Karpas-422 (cell line): Measurements from ENCODE around the gene GPR84. TPM values are rescaled to one million over a fixed set of nuclear protein-coding genes. Genes with fewer than 3 reads are reported as not detected.

Source experiments
- DNase-seq: peaks from one replicate; pipeline ENCODE4 v3.0.0-alpha.2; 2015
- H2AFZ ChIP-seq: fragments of 200-600 bp; sonication (generic); 2 replicates; pipeline ENCODE4 v1.6.1; 2014; ENCODE audit warnings: antibody characterized with exemption, low read length, mixed read lengths
- H3K27ac ChIP-seq: fragments of 200-600 bp; sonication (generic); 2 replicates; pipeline ENCODE4 v1.5.1; 2014; ENCODE audit warnings: mild to moderate bottlenecking, low read length, moderate library complexity
- H3K27me3 ChIP-seq: fragments of 200-600 bp; sonication (generic); 2 replicates; pipeline ENCODE4 v1.6.1; 2014; ENCODE audit warnings: low read length, mixed read lengths
- H3K36me3 ChIP-seq: fragments of 200-600 bp; sonication (generic); 2 replicates; pipeline ENCODE4 v1.6.1; 2014; ENCODE audit warnings: low read length, mixed read lengths; ENCODE audit not compliant: insufficient read depth
- H3K4me1 ChIP-seq: fragments of 200-600 bp; sonication (generic); 2 replicates; pipeline ENCODE4 v1.6.1; 2014; ENCODE audit warnings: mild to moderate bottlenecking, low read length, mixed read lengths
- H3K4me2 ChIP-seq: fragments of 200-600 bp; sonication (generic); 2 replicates; pipeline ENCODE4 v1.6.1; 2014; ENCODE audit warnings: low read length, low read depth, mild to moderate bottlenecking; ENCODE audit not compliant: poor library complexity, severe bottlenecking
- H3K4me3 ChIP-seq: fragments of 200-600 bp; sonication (generic); 2 replicates; pipeline ENCODE4 v1.5.1; 2014; ENCODE audit warnings: mild to moderate bottlenecking, antibody characterized with exemption, low read length, mixed read lengths
- H3K79me2 ChIP-seq: fragments of 200-600 bp; sonication (generic); 2 replicates; pipeline ENCODE4 v1.6.1; 2014; ENCODE audit warnings: mild to moderate bottlenecking, low read length, mixed read lengths
- H3K9ac ChIP-seq: fragments of 200-600 bp; sonication (generic); 2 replicates; pipeline ENCODE4 v1.6.0; 2014; ENCODE audit warnings: low read length
- H3K9me2 ChIP-seq: fragments of 200-600 bp; sonication (generic), shearing (Covaris generic); replicated peaks from 2 replicates; pipeline ENCODE4 v1.6.0; 2014; ENCODE audit warnings: mild to moderate bottlenecking, low read length, moderate library complexity; ENCODE audit not compliant: insufficient read depth
- H3K9me3 ChIP-seq: fragments of 300-700, 200-600 bp; sonication (generic); 2 replicates; pipeline ENCODE4 v1.6.1; 2014; ENCODE audit warnings: low read length, mixed read lengths
- H4K20me1 ChIP-seq: fragments of 200-600 bp; sonication (generic); 2 replicates; pipeline ENCODE4 v1.6.1; 2014; ENCODE audit warnings: mild to moderate bottlenecking, antibody characterized with exemption, low read length, low read depth; ENCODE audit not compliant: insufficient read depth
- total RNA-seq: library from RNA; depleted of rRNA; stranded (reverse); fragments of >200 nt; shearing (Covaris generic); gene quantifications from 2 replicates; pipeline ENCODE4 v1.2.3, GENCODE V29; 2014; ENCODE audit warnings: low replicate concordance

The GPR84 gene
- total RNA-seq, 1 experiment from 2014 or later = not detected

GRCh38 chr12:54352022-54352531 lies 12.2 kb downstream of the GPR84 start:
- Histone ChIP-seq H3K27me3 (no peaks in the 10 kb centered on the region), H3K36me3 (peaks cover 19% of the 10 kb centered on the region), H3K79me2 (no peaks in the 10 kb centered on the region), H3K4me2 (no peak overlapping the region), H3K9me2 (no peaks in the 10 kb centered on the region), H3K4me1 (peaks cover 30% of the 10 kb centered on the region), H3K9ac (no peak overlapping the region), H3K27ac (no peak overlapping the region), H2AFZ (no peak overlapping the region), H4K20me1 (no peaks in the 10 kb centered on the region), H3K9me3 (no peaks in the 10 kb centered on the region), H3K4me3 (no peak overlapping the region)
- DNase-seq = no peak

- Histone ChIP-seq H2AFZ (no peak overlapping the region), H3K27me3 (no peaks in the 10 kb centered on the region), H3K4me3 (no peak overlapping the region), H3K9me3 (no peaks in the 10 kb centered on the region), H3K79me2 (no peaks in the 10 kb centered on the region), H3K4me2 (no peak overlapping the region), H3K4me1 (peaks cover 23% of the 10 kb centered on the region), H3K9ac (no peak overlapping the region), H3K27ac (no peak overlapping the region), H3K9me2 (no peaks in the 10 kb centered on the region), H3K36me3 (peaks cover 23% of the 10 kb centered on the region), H4K20me1 (no peaks in the 10 kb centered on the region)
- DNase-seq = no peak
These were observed 12.9 kb downstream of the GPR84 start for GRCh38 chr12:54351341-54351740.

- Histone ChIP-seq H3K4me3 (no peak overlapping the region), H3K9ac (peak overlapping the region; percentile 38; the same call in 1 of the 2 replicates), H3K79me2 (no peaks in the 10 kb centered on the region), H2AFZ (no peak overlapping the region), H3K4me1 (peaks cover 23% of the 10 kb centered on the region), H3K27ac (peak overlapping the region; percentile 58), H4K20me1 (no peaks in the 10 kb centered on the region), H3K27me3 (no peaks in the 10 kb centered on the region), H3K9me3 (no peaks in the 10 kb centered on the region), H3K36me3 (peaks cover 23% of the 10 kb centered on the region), H3K4me2 (peak overlapping the region; percentile 23), H3K9me2 (no peaks in the 10 kb centered on the region)
- no peak for DNase-seq
These were observed 13.5 kb downstream of the GPR84 start for GRCh38 chr12:54350743-54351142.

GRCh38 chr12:54349679-54350078 lies 14.6 kb downstream of the GPR84 start:
- no peak overlapping the region for H2AFZ ChIP-seq
- peak overlapping the region; percentile 38 for H3K9ac ChIP-seq
- peak overlapping the region; percentile 23 for H3K4me2 ChIP-seq
- 0 out of 2 replicates have a peak overlapping the region, but pooled peaks have one; percentile 58 for H3K27ac ChIP-seq
- no peaks in the 10 kb centered on the region for H4K20me1 ChIP-seq
- H3K9me3 ChIP-seq = no peaks in the 10 kb centered on the region
- H3K27me3 ChIP-seq = no peaks in the 10 kb centered on the region
- no peak for DNase-seq
- H3K4me1 ChIP-seq = peaks cover 23% of the 10 kb centered on the region
- no peak overlapping the region for H3K4me3 ChIP-seq
- H3K79me2 ChIP-seq = no peaks in the 10 kb centered on the region
- H3K9me2 ChIP-seq = no peaks in the 10 kb centered on the region
- H3K36me3 ChIP-seq = peaks cover 23% of the 10 kb centered on the region

- Histone ChIP-seq H3K27ac (no peak overlapping the region), H3K9ac (no peak overlapping the region; the same call in 1 of the 2 replicates), H4K20me1 (no peaks in the 10 kb centered on the region), H3K79me2 (no peaks in the 10 kb centered on the region), H3K9me2 (no peaks in the 10 kb centered on the region), H3K27me3 (no peaks in the 10 kb centered on the region), H3K4me3 (no peak overlapping the region), H3K9me3 (no peaks in the 10 kb centered on the region), H2AFZ (no peak overlapping the region), H3K36me3 (peaks cover 24% of the 10 kb centered on the region), H3K4me2 (no peak overlapping the region), H3K4me1 (peaks cover 23% of the 10 kb centered on the region)
- no peak for DNase-seq
These were observed 15.2 kb downstream of the GPR84 start for GRCh38 chr12:54349036-54349435.

- no peaks in the 10 kb centered on the region for H3K9me2 ChIP-seq
- H2AFZ ChIP-seq = no peak overlapping the region
- no peak for DNase-seq
- H3K36me3 ChIP-seq = peaks cover 16% of the 10 kb centered on the region
- no peak overlapping the region for H3K9ac ChIP-seq
- no peak overlapping the region for H3K27ac ChIP-seq
- peaks cover 5% of the 10 kb centered on the region for H3K4me1 ChIP-seq
- H3K4me3 ChIP-seq = no peak overlapping the region
- H4K20me1 ChIP-seq = no peaks in the 10 kb centered on the region
- H3K4me2 ChIP-seq = no peak overlapping the region
- H3K79me2 ChIP-seq = peaks cover 9% of the 10 kb centered on the region; the same call in 1 of the 2 replicates
- no peaks in the 10 kb centered on the region for H3K9me3 ChIP-seq
- H3K27me3 ChIP-seq = no peaks in the 10 kb centered on the region
These were observed 22.6 kb downstream of the GPR84 start for GRCh38 chr12:54341378-54342300.

GRCh38 chr12:54340846-54341245 lies 23.4 kb downstream of the GPR84 start:
- Histone ChIP-seq H3K27ac (no peak overlapping the region), H3K9ac (no peak overlapping the region), H3K4me3 (no peak overlapping the region), H3K4me2 (no peak overlapping the region), H3K9me3 (no peaks in the 10 kb centered on the region), H4K20me1 (no peaks in the 10 kb centered on the region), H3K4me1 (peaks cover 9% of the 10 kb centered on the region), H3K27me3 (no peaks in the 10 kb centered on the region), H3K79me2 (peaks cover 9% of the 10 kb centered on the region; the same call in 1 of the 2 replicates), H3K9me2 (no peaks in the 10 kb centered on the region), H2AFZ (no peak overlapping the region), H3K36me3 (peaks cover 16% of the 10 kb centered on the region)
- DNase-seq = no peak

GRCh38 chr12:54338698-54339296 lies 25.5 kb downstream of the GPR84 start:
- no peak for DNase-seq
- Histone ChIP-seq H3K9me3 (no peaks in the 10 kb centered on the region), H3K4me3 (no peak overlapping the region), H3K36me3 (peaks cover 13% of the 10 kb centered on the region), H3K27me3 (no peaks in the 10 kb centered on the region), H2AFZ (no peak overlapping the region), H3K9me2 (no peaks in the 10 kb centered on the region), H3K4me2 (no peak overlapping the region), H3K79me2 (peaks cover 9% of the 10 kb centered on the region; the same call in 1 of the 2 replicates), H3K9ac (no peak overlapping the region), H3K4me1 (peaks cover 9% of the 10 kb centered on the region), H3K27ac (no peak overlapping the region), H4K20me1 (no peaks in the 10 kb centered on the region)
